H1 (cell line): ENCODE data around the gene SLC43A1. TPM values are rescaled to one million over a fixed set of nuclear protein-coding genes. Genes with fewer than 3 reads are reported as not detected.

Source experiments
- ATF2 ChIP-seq: IDR thresholded peaks from 2 replicates; pipeline ENCODE4 v1.6.1; 2012; ENCODE audit warnings: low read length, inconsistent platforms
- BACH1 ChIP-seq: IDR thresholded peaks from 2 replicates; pipeline ENCODE4 v1.6.1; 2012; ENCODE audit warnings: low read length, improper control_type of control experiment
- CBX5 ChIP-seq: fragments of 300-800, 300-1000 bp; sonication (generic); IDR thresholded peaks from 2 replicates; pipeline ENCODE4 v1.7.1; 2016; ENCODE audit warnings: antibody characterized with exemption, low read length, low read depth
- CEBPB ChIP-seq: IDR thresholded peaks from 2 replicates; pipeline ENCODE4 v1.6.1; 2012; ENCODE audit warnings: low read depth, low read length
- CHD2 ChIP-seq: IDR thresholded peaks from 2 replicates; pipeline ENCODE4 v1.6.1; 2012; ENCODE audit warnings: low read length, improper control_type of control experiment
- CTCF ChIP-seq, 3 experiments: IDR thresholded peaks; 1 replicate in 2 of 3; 2 replicates in 1 of 3; pipeline versions ENCODE4 v1.5.1 to v1.6.1; 2011; ENCODE audit warnings: low read length in 3 of 3, mild to moderate bottlenecking in 3 of 3, inconsistent platforms in 2 of 3, low read depth in 1 of 3, moderate library complexity in 1 of 3; ENCODE audit not compliant: insufficient read depth in 1 of 3; ENCODE audit errors: control extremely low read depth in 1 of 3
- EGR1 ChIP-seq: IDR thresholded peaks from 2 replicates; pipeline ENCODE4 v1.6.1; 2011; ENCODE audit warnings: low read depth, low read length, borderline replicate concordance
- FOSL1 ChIP-seq: IDR thresholded peaks from 2 replicates; pipeline ENCODE4 v1.6.1; 2011; ENCODE audit warnings: mild to moderate bottlenecking, low read depth, low read length, moderate library complexity; ENCODE audit not compliant: insufficient read depth
- GTF2F1 ChIP-seq: IDR thresholded peaks from 2 replicates; pipeline ENCODE4 v1.6.1; 2012; ENCODE audit warnings: low read depth, low read length, improper control_type of control experiment, borderline replicate concordance
- HDAC2 ChIP-seq, 2 experiments: fragments of 300-600 bp in 1 of 2; sonication (generic) in 1 of 2; IDR thresholded peaks; 2 replicates each; pipeline ENCODE4 v1.6.1; 2011 to 2012; ENCODE audit warnings: low read depth in 2 of 2, low read length in 2 of 2, mild to moderate bottlenecking in 2 of 2, moderate library complexity in 2 of 2, borderline replicate concordance in 1 of 2, inconsistent platforms in 1 of 2
- KDM4A ChIP-seq: IDR thresholded peaks from one replicate; pipeline ENCODE4 v1.7.1; 2012; ENCODE audit warnings: low read depth, mild to moderate bottlenecking, moderate library complexity, low read length, inconsistent platforms; ENCODE audit not compliant: severe bottlenecking
- NANOG ChIP-seq: IDR thresholded peaks from 2 replicates; pipeline ENCODE4 v1.6.1; 2011; ENCODE audit warnings: low read length, low read depth, mild to moderate bottlenecking, inconsistent platforms; ENCODE audit not compliant: insufficient read depth, poor library complexity, severe bottlenecking
- RAD21 ChIP-seq, 2 experiments: IDR thresholded peaks in 1 of 2; conservative IDR thresholded peaks in 1 of 2; 2 replicates each; pipeline ENCODE4 v1.6.1; 2011; ENCODE audit warnings: low read depth in 2 of 2, low read length in 2 of 2, improper control_type of control experiment in 1 of 2, inconsistent platforms in 1 of 2, mild to moderate bottlenecking in 1 of 2, moderate library complexity in 1 of 2
- RFX5 ChIP-seq: IDR thresholded peaks from 2 replicates; pipeline ENCODE4 v1.6.1; 2011; ENCODE audit warnings: low read depth, low read length, improper control_type of control experiment, borderline replicate concordance
- TAF1 ChIP-seq: IDR thresholded peaks from 2 replicates; pipeline ENCODE4 v1.6.1; 2011; ENCODE audit warnings: mild to moderate bottlenecking, low read depth, low read length
- YY1 ChIP-seq: IDR thresholded peaks from 2 replicates; pipeline ENCODE4 v1.6.1; 2011; ENCODE audit warnings: low read depth, mild to moderate bottlenecking, low read length
- polyA plus RNA-seq, 7 experiments: library from polyadenylated mRNA; depleted of rRNA in 3 of 7; stranded (reverse) in 5 of 7; unstranded in 2 of 7; fragments of >200 nt in 5 of 7; fragments of 200-250 nt in 2 of 7; gene quantifications; 1 replicate in 5 of 7; 2 replicates in 1 of 7; 4 replicates in 1 of 7; pipeline versions ENCODE4 v1.2.1 to v1.2.3, GENCODE V29; 2011 to 2013; ENCODE audit warnings: missing spikeins in 2 of 7, mixed read lengths in 2 of 7
- total RNA-seq: library from RNA; stranded (reverse); fragmentation: NEBNext Ultra II Directional; extraction: Animal tissue kit (Norgen Biotek cat#: 25700); gene quantifications from 2 replicates; pipeline ENCODE4 v1.2.1, GENCODE V29; 2021

Gene SLC43A1
- total and polyA plus RNA-seq, 2 of the 8 experiments (the other 6 are each of a cell fraction or from before 2014, with no cell fraction given) = 34.5 to 58.0 TPM

GRCh38 chr11:57456960-57457642, 58.4 kb downstream of the SLC43A1 start (continued):
- TF ChIP-seq NANOG = peak; percentile 6
- TF ChIP-seq HDAC2 (IDR thresholded peaks at IDR 0.05; ENCODE audit: borderline replicate concordance in 1 of 2, low read depth in 2 of 2, low read length in 2 of 2) = peak in 1 of 2 experiments; percentile 94; a peak in 2 of 4 replicates
- TF ChIP-seq CHD2 = no peak
- peak; percentile 89 to 93 for TF ChIP-seq RAD21 (IDR thresholded peaks at IDR 0.05 in 1 of 2, conservative IDR thresholded peaks at IDR 0.05 in 1 of 2; ENCODE audit: low read depth in 2 of 2, low read length in 2 of 2)
- no peak for TF ChIP-seq FOSL1
- TF ChIP-seq GTF2F1 = no peak
- no peak for TF ChIP-seq RFX5
- TF ChIP-seq YY1 = peak; percentile 40; the same call in 1 of the 2 replicates
- peak; percentile 3 for TF ChIP-seq KDM4A
- TF ChIP-seq EGR1 = peak; percentile 77; the same call in 1 of the 2 replicates
- TF ChIP-seq CBX5 = no peak
- TF ChIP-seq CEBPB = no peak
- TF ChIP-seq TAF1 = no peak
- no peak for TF ChIP-seq ATF2
- TF ChIP-seq BACH1 = peak; percentile 74
- TF ChIP-seq CTCF (IDR thresholded peaks at IDR 0.05; ENCODE audit: control extremely low read depth in 1 of 3, insufficient read depth in 1 of 3, low read depth in 1 of 3, low read length in 3 of 3) = peak; percentile 92 to 97 (median 95)
